T-helper 2 cell (primary cell): ENCODE measurements around the gene OIT3.

Experiments
- DNase-seq, 5 experiments: peaks; one replicate each; pipeline versions ENCODE4 v3.0.0 to v3.0.0-alpha.2; 2012 to 2022
- total RNA-seq, 2 donors: gene quantifications; one replicate each; lab custom pipeline; 2026; lab: John Stamatoyannopoulos, UW

OIT3 gene
- 0 reads per million in 2 donors for total RNA-seq

- DNase-seq: no peak
Observed at GRCh38 chr10:72893136-72893798, at the start of gene OIT3. Gene OIT3, plus strand, starts transcription at chr10:72893739. Its CDS starts 60 bp downstream, at chr10:72893799.

- DNase-seq: no peak
Observed at GRCh38 chr10:72846238-72846637, 47.3 kb upstream of the OIT3 start.

GRCh38 chr10:72847681-72848080 is 45.9 kb upstream of the OIT3 start:
- DNase-seq: no peak

GRCh38 chr10:72850861-72851260 is 42.7 kb upstream of the OIT3 start:
- DNase-seq: no peak

- DNase-seq: no peak
Observed at GRCh38 chr10:72851509-72851908, 42.0 kb upstream of the OIT3 start.

- no peak for DNase-seq
Observed at GRCh38 chr10:72852508-72852907, 41.0 kb upstream of the OIT3 start.

- no peak for DNase-seq
Observed at GRCh38 chr10:72855129-72855528, 38.4 kb upstream of the OIT3 start.

- no peak for DNase-seq
Observed at GRCh38 chr10:72855790-72856189, 37.7 kb upstream of the OIT3 start.

- no peak for DNase-seq
Observed at GRCh38 chr10:72858067-72858466, 35.5 kb upstream of the OIT3 start.

- DNase-seq: no peak
Observed at GRCh38 chr10:72862957-72863356, 30.6 kb upstream of the OIT3 start.

GRCh38 chr10:72875250-72876055 is 18.1 kb upstream of the OIT3 start:
- peak in 1 of 5 experiments; percentile 45 for DNase-seq

GRCh38 chr10:72879245-72879644 is 14.3 kb upstream of the OIT3 start:
- DNase-seq: no peak

- DNase-seq: no peak
Observed at GRCh38 chr10:72881291-72881690, 12.2 kb upstream of the OIT3 start.

GRCh38 chr10:72883861-72884260 is 9.7 kb upstream of the OIT3 start:
- DNase-seq: no peak

GRCh38 chr10:72885953-72886352 is 7.6 kb upstream of the OIT3 start:
- no peak for DNase-seq

GRCh38 chr10:72886621-72887020 is 6.9 kb upstream of the OIT3 start:
- DNase-seq: no peak

GRCh38 chr10:72887043-72887442 is 6.5 kb upstream of the OIT3 start:
- DNase-seq: no peak

- no peak for DNase-seq
Observed at GRCh38 chr10:72888151-72888638, 5.3 kb upstream of the OIT3 start.

- no peak for DNase-seq
Observed at GRCh38 chr10:72889391-72889831, 4.1 kb upstream of the OIT3 start.

GRCh38 chr10:72890086-72890485 is 3.5 kb upstream of the OIT3 start:
- DNase-seq: peak in 1 of 5 experiments; percentile 9

- no peak for DNase-seq
Observed at GRCh38 chr10:72895236-72895850, 1.8 kb downstream of the OIT3 start.

GRCh38 chr10:72898616-72899015 is 5.1 kb downstream of the OIT3 start:
- no peak for DNase-seq

GRCh38 chr10:72899545-72899944 is 6.0 kb downstream of the OIT3 start:
- DNase-seq: no peak
